ENCODE results near the gene PUM2.
A peak's percentile ranks its signal among the peaks of the same experiment; 100 is the strongest.

The PUM2 gene

GRCh38 chr2:20343128-20343527 lies 7.5 kb downstream of the PUM2 start:
- no peak overlapping the region for H3K9ac ChIP-seq (ENCODE audit: insufficient read length)
- no peak overlapping the region for H3K4me3 ChIP-seq
- no peak overlapping the region for H3K27ac ChIP-seq
- TF ChIP-seq POLR2AphosphoS5 (IDR thresholded peaks at IDR 0.05; ENCODE audit: borderline replicate concordance, low read depth, low read length) (no peak), EZH2 (IDR thresholded peaks at IDR 0.05) (no peak), FOXP2 (optimal IDR thresholded peaks at IDR 0.05; ENCODE audit: control extremely low read depth, extremely low read length, insufficient read depth) (no peak)
- DNase-seq (ENCODE audit: low read depth, low spot score): no peak
- peaks cover 71% of the 10 kb centered on the region for H3K36me3 ChIP-seq (ENCODE audit: insufficient read depth, low read length)
- H3K9me3 ChIP-seq (ENCODE audit: low read depth, low read length): no peaks in the 10 kb centered on the region

DNA sequence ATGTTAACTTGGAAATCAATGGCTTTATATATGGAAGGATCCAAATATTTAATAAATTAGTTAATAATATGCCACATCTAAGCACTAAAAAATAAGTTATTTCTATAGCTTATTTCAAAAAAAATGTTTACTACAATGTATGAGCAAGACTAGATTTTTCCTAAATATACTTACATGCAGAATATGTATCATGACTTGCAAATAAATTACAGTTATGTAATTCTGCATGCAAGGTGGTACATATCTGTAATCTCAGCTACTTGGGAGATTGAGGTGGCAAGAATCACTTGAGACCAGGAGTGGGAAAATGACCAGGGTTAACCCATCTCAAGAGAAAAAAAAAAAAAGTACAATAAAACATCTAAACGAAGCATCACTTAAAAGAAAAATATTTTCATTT lies 11.6 kb downstream of the PUM2 start:
- TF ChIP-seq FOXP2 (optimal IDR thresholded peaks at IDR 0.05; ENCODE audit: control extremely low read depth, extremely low read length, insufficient read depth): no peak
- TF ChIP-seq EZH2 (IDR thresholded peaks at IDR 0.05): no peak
- no peak for TF ChIP-seq POLR2AphosphoS5 (IDR thresholded peaks at IDR 0.05; ENCODE audit: borderline replicate concordance, low read depth, low read length)
- no peaks in the 10 kb centered on the region for H3K9me3 ChIP-seq (ENCODE audit: low read depth, low read length)
- no peak overlapping the region for H3K4me3 ChIP-seq
- H3K36me3 ChIP-seq (ENCODE audit: insufficient read depth, low read length): peaks cover 66% of the 10 kb centered on the region
- no peak overlapping the region for H3K27ac ChIP-seq
- no peak for DNase-seq (ENCODE audit: low read depth, low spot score)
- no peak overlapping the region for H3K9ac ChIP-seq (ENCODE audit: insufficient read length)

DNA sequence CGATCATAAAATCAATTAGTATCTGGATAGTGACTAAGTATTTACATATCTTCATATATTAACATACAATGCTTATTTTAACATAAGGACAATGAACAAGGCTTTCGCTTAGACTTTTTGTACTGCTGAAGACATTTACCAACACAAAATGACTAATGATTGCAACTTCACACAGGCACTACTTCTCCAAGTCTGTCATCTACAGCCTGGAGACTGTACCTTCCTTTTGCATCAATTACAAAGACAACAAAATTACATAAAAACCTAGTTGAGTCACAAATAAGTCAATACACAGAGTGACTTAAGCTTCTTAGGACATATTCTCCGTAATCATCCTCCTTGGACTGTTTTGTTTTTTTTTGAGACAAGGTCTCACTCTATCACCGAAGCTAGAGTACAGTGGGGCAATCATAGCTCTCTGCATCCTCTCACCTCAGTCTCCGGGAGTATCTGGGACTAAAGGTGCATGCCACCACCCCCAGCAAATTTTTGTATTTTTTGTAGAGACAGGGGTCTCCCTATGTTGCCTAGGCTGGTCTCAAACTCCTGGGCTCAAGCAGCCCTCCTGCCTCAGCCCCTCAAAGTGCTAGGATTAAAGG lies 15.9 kb downstream of the PUM2 start:
- H3K36me3 ChIP-seq (ENCODE audit: insufficient read depth, low read length): peaks cover 80% of the 10 kb centered on the region
- H3K4me3 ChIP-seq: no peak overlapping the region
- TF ChIP-seq POLR2AphosphoS5 (IDR thresholded peaks at IDR 0.05; ENCODE audit: borderline replicate concordance, low read depth, low read length): no peak
- TF ChIP-seq FOXP2 (optimal IDR thresholded peaks at IDR 0.05; ENCODE audit: control extremely low read depth, extremely low read length, insufficient read depth): no peak
- TF ChIP-seq EZH2 (IDR thresholded peaks at IDR 0.05): no peak
- no peak overlapping the region for H3K9ac ChIP-seq (ENCODE audit: insufficient read length)
- H3K9me3 ChIP-seq (ENCODE audit: low read depth, low read length): peaks cover 4% of the 10 kb centered on the region; the same call in 1 of the 2 replicates
- DNase-seq (ENCODE audit: low read depth, low spot score): no peak
- no peak overlapping the region for H3K27ac ChIP-seq

GRCh38 chr2:20333738-20334137 lies 16.9 kb downstream of the PUM2 start:
- Histone ChIP-seq H3K4me3 (no peak overlapping the region), H3K9me3 (ENCODE audit: low read depth, low read length) (peaks cover 4% of the 10 kb centered on the region; the same call in 1 of the 2 replicates), H3K9ac (ENCODE audit: insufficient read length) (no peak overlapping the region), H3K36me3 (ENCODE audit: insufficient read depth, low read length) (peaks cover 76% of the 10 kb centered on the region), H3K27ac (no peak overlapping the region)
- DNase-seq (ENCODE audit: low read depth, low spot score): no peak
- TF ChIP-seq EZH2 (IDR thresholded peaks at IDR 0.05): no peak
- TF ChIP-seq FOXP2 (optimal IDR thresholded peaks at IDR 0.05; ENCODE audit: control extremely low read depth, extremely low read length, insufficient read depth): no peak
- TF ChIP-seq POLR2AphosphoS5 (IDR thresholded peaks at IDR 0.05; ENCODE audit: borderline replicate concordance, low read depth, low read length): no peak

DNA sequence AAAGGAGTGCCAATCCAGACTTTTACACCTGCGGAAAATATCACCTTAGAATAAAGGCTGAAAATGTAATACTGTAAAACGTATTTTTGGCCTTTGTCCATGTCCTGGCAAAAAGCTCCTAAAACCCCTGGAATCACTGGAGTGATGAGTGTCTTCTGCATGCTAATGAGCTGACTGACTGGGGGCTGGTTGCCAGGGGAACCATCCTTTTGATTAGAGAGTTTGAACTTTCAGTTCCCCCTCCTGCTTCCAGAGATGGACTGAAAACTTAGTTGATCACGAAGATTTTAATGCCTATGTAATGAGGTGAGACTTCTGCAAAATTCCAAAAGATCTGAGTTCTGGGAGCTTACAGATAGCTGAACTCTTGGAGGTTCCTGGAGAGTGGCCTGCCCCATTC lies 20.5 kb downstream of the PUM2 start:
- Histone ChIP-seq H3K9me3 (ENCODE audit: low read depth, low read length) (peaks cover 4% of the 10 kb centered on the region; the same call in 1 of the 2 replicates), H3K36me3 (ENCODE audit: insufficient read depth, low read length) (peaks cover 81% of the 10 kb centered on the region), H3K9ac (ENCODE audit: insufficient read length) (no peak overlapping the region), H3K4me3 (no peak overlapping the region), H3K27ac (no peak overlapping the region)
- no peak for DNase-seq (ENCODE audit: low read depth, low spot score)
- TF ChIP-seq FOXP2 (optimal IDR thresholded peaks at IDR 0.05; ENCODE audit: control extremely low read depth, extremely low read length, insufficient read depth): no peak
- TF ChIP-seq EZH2 (IDR thresholded peaks at IDR 0.05): no peak
- TF ChIP-seq POLR2AphosphoS5 (IDR thresholded peaks at IDR 0.05; ENCODE audit: borderline replicate concordance, low read depth, low read length): no peak

DNA sequence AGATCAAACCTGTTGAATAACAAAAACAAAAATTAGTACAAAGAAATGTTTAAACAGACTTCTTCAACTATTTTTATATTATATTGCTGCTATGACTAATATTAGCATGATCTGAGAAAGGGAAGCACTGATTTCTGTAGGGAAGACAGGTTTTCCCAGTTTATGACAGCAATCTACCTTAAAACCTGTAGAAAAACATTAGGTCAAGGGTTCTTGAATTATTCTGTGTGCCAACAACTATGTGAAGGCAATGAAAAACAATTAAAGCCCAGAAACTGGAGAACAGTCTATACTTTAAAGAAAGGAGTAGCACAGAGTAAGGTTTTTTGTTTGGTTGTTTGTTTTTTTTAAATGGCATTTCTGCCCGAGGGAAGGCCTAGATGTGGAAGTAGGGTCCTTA lies 23.3 kb downstream of the PUM2 start:
- DNase-seq (ENCODE audit: low read depth, low spot score): no peak
- Histone ChIP-seq H3K4me3 (no peak overlapping the region), H3K9ac (ENCODE audit: insufficient read length) (no peak overlapping the region), H3K9me3 (ENCODE audit: low read depth, low read length) (no peaks in the 10 kb centered on the region), H3K27ac (peak overlapping the region; percentile 79), H3K36me3 (ENCODE audit: insufficient read depth, low read length) (peaks cover 84% of the 10 kb centered on the region)
- TF ChIP-seq EZH2 (IDR thresholded peaks at IDR 0.05): no peak
- no peak for TF ChIP-seq FOXP2 (optimal IDR thresholded peaks at IDR 0.05; ENCODE audit: control extremely low read depth, extremely low read length, insufficient read depth)
- no peak for TF ChIP-seq POLR2AphosphoS5 (IDR thresholded peaks at IDR 0.05; ENCODE audit: borderline replicate concordance, low read depth, low read length)

DNA sequence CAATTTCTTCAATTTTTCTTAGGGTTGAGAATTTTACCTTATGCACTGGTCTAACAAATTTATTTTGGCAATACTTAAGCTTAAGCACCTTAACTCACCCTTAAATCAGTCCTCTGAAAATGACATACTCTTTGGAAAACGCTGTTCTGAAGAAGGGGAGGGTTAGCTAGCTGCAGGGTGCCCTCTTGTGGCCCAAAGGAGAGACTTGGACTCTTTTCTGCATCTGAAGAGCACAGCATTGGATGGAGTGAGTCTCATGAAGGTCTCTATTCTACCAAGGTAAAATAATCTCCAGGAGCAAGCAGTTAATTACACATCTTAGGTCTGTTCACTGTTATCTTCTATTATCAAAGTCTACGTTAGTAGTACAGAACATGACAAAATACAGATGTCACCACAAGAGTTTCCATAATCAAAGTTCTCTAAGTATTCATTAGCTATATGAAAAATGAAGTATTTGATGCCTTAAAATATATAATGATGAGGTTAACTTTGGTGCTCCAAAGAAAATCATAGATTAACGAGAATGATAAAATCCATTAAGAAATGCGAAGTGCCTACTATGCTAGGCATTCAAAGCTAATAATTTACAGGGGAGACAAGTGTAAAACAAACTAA lies 24.4 kb downstream of the PUM2 start:
- Histone ChIP-seq H3K9ac (ENCODE audit: insufficient read length) (no peak overlapping the region), H3K36me3 (ENCODE audit: insufficient read depth, low read length) (peaks cover 82% of the 10 kb centered on the region), H3K27ac (peak overlapping the region; percentile 79), H3K9me3 (ENCODE audit: low read depth, low read length) (no peaks in the 10 kb centered on the region), H3K4me3 (no peak overlapping the region)
- DNase-seq (ENCODE audit: low read depth, low spot score): no peak
- TF ChIP-seq POLR2AphosphoS5 (IDR thresholded peaks at IDR 0.05; ENCODE audit: borderline replicate concordance, low read depth, low read length) (no peak), EZH2 (IDR thresholded peaks at IDR 0.05) (no peak), FOXP2 (optimal IDR thresholded peaks at IDR 0.05; ENCODE audit: control extremely low read depth, extremely low read length, insufficient read depth) (no peak)

DNA sequence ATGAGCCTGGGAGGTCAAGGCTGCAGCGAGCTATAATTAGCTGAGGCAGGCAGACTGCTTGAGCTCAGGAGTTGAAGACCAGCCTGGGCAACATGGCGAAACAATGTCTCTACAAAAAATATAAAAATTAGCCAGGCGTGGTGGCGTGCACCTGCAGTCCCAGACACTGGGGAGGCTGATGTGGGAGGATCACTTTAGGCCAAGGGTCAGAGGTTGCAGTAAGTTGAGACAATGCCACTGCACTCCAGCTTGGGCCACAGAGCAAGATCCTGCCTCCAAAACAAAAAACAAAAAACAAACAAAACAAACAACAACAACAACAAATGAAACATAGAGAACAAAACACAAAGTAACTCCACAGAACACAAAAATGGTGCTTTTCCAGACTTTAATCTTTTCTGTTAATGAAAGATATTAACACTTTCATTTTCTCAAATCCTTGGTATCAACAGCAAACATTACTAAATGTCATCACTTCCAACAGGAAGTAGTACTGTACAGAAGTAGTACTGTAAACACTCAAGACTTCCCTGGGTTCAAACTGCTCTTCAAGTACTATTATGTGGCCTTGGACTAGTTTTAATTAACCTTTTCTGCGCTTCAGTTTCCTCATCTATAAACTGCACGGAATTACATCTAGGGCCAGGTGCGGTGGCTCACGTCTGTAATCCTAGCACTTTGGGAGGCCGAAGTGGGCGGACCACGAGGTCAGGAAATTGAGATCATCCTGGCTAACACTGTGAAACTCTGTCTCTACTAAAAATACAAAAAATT lies 27.9 kb downstream of the PUM2 start:
- Histone ChIP-seq H3K9ac (ENCODE audit: insufficient read length) (no peak overlapping the region), H3K27ac (no peak overlapping the region), H3K36me3 (ENCODE audit: insufficient read depth, low read length) (peaks cover 89% of the 10 kb centered on the region), H3K4me3 (no peak overlapping the region), H3K9me3 (ENCODE audit: low read depth, low read length) (no peaks in the 10 kb centered on the region)
- TF ChIP-seq FOXP2 (optimal IDR thresholded peaks at IDR 0.05; ENCODE audit: control extremely low read depth, extremely low read length, insufficient read depth) (no peak), EZH2 (IDR thresholded peaks at IDR 0.05) (no peak), POLR2AphosphoS5 (IDR thresholded peaks at IDR 0.05; ENCODE audit: borderline replicate concordance, low read depth, low read length) (no peak)
- no peak for DNase-seq (ENCODE audit: low read depth, low spot score)
